ENCODE results near the gene ROCK2.

DNA sequence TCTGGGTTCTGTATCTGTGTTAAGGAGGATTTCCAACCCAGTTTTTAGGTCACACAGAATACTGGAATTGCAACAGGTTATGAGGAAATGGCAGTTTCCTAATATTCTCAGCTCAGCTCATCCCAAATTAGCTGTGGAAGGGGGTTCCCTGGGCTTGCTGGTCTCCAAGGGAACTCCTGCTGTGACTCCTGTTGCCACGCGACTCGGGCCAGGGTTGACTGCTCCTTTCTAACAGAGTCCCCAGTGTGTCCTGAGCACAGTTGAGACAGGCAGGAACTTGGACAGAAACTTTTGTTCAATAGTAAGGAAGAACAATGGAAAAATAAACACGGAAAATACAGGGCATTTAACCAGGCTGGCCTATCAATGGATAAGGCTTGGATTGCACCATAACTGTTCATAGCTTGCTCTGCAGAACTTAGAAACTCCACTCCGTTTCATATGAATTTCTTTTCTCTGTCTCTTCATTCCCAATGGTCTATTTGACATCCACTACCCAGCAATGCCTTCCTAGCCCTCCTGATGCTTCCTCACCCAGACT is 3.8 kb upstream of the ROCK2 start:
- TF ChIP-seq EZH2 (IDR thresholded peaks at IDR 0.05; ENCODE audit: low read length) = no peak
- TF ChIP-seq, protein P1, sequence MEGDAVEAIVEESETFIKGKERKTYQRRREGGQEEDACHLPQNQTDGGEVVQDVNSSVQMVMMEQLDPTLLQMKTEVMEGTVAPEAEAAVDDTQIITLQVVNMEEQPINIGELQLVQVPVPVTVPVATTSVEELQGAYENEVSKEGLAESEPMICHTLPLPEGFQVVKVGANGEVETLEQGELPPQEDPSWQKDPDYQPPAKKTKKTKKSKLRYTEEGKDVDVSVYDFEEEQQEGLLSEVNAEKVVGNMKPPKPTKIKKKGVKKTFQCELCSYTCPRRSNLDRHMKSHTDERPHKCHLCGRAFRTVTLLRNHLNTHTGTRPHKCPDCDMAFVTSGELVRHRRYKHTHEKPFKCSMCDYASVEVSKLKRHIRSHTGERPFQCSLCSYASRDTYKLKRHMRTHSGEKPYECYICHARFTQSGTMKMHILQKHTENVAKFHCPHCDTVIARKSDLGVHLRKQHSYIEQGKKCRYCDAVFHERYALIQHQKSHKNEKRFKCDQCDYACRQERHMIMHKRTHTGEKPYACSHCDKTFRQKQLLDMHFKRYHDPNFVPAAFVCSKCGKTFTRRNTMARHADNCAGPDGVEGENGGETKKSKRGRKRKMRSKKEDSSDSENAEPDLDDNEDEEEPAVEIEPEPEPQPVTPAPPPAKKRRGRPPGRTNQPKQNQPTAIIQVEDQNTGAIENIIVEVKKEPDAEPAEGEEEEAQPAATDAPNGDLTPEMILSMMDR (optimal IDR thresholded peaks at IDR 0.05 in 1 of 3, IDR thresholded peaks at IDR 0.05 in 1 of 3, conservative IDR thresholded peaks at IDR 0.05 in 1 of 3; ENCODE audit: extremely low read depth in 1 of 3, insufficient read depth in 2 of 3, low read length in 3 of 3) = no peak
